Fibroblast of pulmonary artery (primary cell): ENCODE results near the gene CCDC196.
A peak's percentile ranks its signal among the peaks of the same experiment; 100 is the strongest.

Source experiments
- DNase-seq: peaks from one replicate; pipeline ENCODE4 v3.0.0-alpha.2; 2010; ENCODE audit warnings: low read depth
- H3K4me3 ChIP-seq: replicated peaks from 2 replicates; pipeline ENCODE4 v1.5.1; 2011; ENCODE audit warnings: low read depth, mild to moderate bottlenecking, control low read depth, low read length, moderate library complexity
- CTCF ChIP-seq: IDR thresholded peaks from 2 replicates; pipeline ENCODE4 v1.5.1; 2011; ENCODE audit warnings: mild to moderate bottlenecking, control low read depth, low read length, inconsistent platforms; ENCODE audit errors: missing control alignments

Gene CCDC196

GRCh38 chr14:66476964-66477363, 9.2 kb upstream of the CCDC196 start:
- H3K4me3 ChIP-seq: no peak overlapping the region
- DNase-seq: peak; percentile 30
- no peak for TF ChIP-seq CTCF

GRCh38 chr14:66477567-66477966, 8.6 kb upstream of the CCDC196 start:
- DNase-seq: no peak
- no peak overlapping the region for H3K4me3 ChIP-seq
- TF ChIP-seq CTCF: no peak

GRCh38 chr14:66482873-66483272, 3.3 kb upstream of the CCDC196 start:
- no peak for DNase-seq
- no peak overlapping the region for H3K4me3 ChIP-seq
- TF ChIP-seq CTCF: no peak

GRCh38 chr14:66483322-66483721, 2.8 kb upstream of the CCDC196 start:
- peak; percentile 37 for DNase-seq
- no peak overlapping the region for H3K4me3 ChIP-seq
- TF ChIP-seq CTCF: no peak

GRCh38 chr14:66485029-66485428, 1.1 kb upstream of the CCDC196 start:
- no peak for DNase-seq
- TF ChIP-seq CTCF: no peak
- H3K4me3 ChIP-seq: no peak overlapping the region

- no peak for TF ChIP-seq CTCF
- no peak for DNase-seq
- no peak overlapping the region for H3K4me3 ChIP-seq
Observed at GRCh38 chr14:66487164-66487563, 993 bp downstream of the CCDC196 start.
